ENCODE data around the gene RECQL. TPM values are rescaled to one million over a fixed set of nuclear protein-coding genes. Genes with fewer than 3 reads are reported as not detected.

Gene RECQL
- total RNA-seq, 1 donor from 2014 or later, result 60.6 TPM

DNA sequence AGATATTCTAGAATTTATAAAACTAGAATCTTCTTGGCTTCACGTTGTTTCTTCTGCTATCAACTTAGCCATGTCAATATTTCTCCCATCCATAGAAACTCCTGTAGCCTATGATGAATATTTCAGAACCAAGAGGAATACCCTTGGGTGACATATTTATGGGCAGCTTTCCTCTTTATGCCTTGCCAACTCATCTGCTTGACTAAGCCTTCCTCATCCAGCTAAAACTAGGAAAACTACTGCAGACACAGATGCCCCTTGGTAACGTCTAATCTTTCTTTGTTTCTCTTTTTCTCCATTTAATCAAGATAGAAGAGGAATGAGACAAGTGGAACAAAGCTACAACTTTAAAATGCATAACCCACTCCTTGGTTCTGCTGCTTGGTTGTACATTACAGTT is 6.4 kb upstream of the RECQL start:
- ChIA-PET POLR2A (interaction anchor here (1.2 kb wide), 1 partner anchor 71 kb away, joined by 3 read pairs; the partner anchor contains the start of gene PYROXD1), CTCF (no interaction called here)
- no peak overlapping the region for H3K4me3 Mint-ChIP-seq
- no peaks in the 10 kb centered on the region for H3K27me3 Mint-ChIP-seq
- ATAC-seq (ENCODE audit: low read depth) (no peak), DNase-seq (no peak)
- TF ChIP-seq, protein P1, sequence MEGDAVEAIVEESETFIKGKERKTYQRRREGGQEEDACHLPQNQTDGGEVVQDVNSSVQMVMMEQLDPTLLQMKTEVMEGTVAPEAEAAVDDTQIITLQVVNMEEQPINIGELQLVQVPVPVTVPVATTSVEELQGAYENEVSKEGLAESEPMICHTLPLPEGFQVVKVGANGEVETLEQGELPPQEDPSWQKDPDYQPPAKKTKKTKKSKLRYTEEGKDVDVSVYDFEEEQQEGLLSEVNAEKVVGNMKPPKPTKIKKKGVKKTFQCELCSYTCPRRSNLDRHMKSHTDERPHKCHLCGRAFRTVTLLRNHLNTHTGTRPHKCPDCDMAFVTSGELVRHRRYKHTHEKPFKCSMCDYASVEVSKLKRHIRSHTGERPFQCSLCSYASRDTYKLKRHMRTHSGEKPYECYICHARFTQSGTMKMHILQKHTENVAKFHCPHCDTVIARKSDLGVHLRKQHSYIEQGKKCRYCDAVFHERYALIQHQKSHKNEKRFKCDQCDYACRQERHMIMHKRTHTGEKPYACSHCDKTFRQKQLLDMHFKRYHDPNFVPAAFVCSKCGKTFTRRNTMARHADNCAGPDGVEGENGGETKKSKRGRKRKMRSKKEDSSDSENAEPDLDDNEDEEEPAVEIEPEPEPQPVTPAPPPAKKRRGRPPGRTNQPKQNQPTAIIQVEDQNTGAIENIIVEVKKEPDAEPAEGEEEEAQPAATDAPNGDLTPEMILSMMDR (IDR thresholded peaks at IDR 0.05), result no peak
- H3K27ac Mint-ChIP-seq, result no peak overlapping the region
- H3K9me3 Mint-ChIP-seq, result no peaks in the 10 kb centered on the region
- peaks cover 40% of the 10 kb centered on the region for H3K36me3 Mint-ChIP-seq (ENCODE audit: low read depth)
- H3K4me1 Mint-ChIP-seq, result peaks cover 34% of the 10 kb centered on the region
- intact Hi-C loops (cut with micrococcal nuclease), result no loop called here

DNA sequence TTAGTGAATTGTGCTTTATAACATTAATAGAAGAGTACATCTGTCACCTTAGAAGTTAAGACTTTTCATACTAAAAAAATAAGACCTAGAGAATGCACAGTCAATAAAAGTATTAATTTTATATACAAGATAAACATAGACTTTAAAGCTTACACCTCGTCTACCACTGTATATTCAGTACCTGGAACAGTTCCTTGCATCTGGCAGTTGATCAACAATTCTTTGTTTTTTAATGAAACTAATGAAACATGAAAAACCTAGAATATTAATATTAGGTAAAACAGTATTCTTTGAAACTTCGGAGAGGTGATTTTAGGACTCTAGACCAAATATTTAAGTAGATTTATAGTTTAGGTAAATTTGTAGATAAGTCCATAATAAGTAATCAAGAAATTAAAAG is 4.5 kb upstream of the RECQL start:
- ChIA-PET CTCF (no interaction called here), POLR2A (no interaction called here)
- ATAC-seq (ENCODE audit: low read depth) (no peak), DNase-seq (no peak)
- Mint-ChIP-seq H3K36me3 (ENCODE audit: low read depth) (peaks cover 35% of the 10 kb centered on the region), H3K4me1 (peaks cover 43% of the 10 kb centered on the region), H3K9me3 (no peaks in the 10 kb centered on the region), H3K27me3 (no peaks in the 10 kb centered on the region), H3K4me3 (no peak overlapping the region), H3K27ac (no peak overlapping the region)
- TF ChIP-seq, protein P1 (IDR thresholded peaks at IDR 0.05), result no peak
- intact Hi-C loops (cut with micrococcal nuclease), result no loop called here

DNA sequence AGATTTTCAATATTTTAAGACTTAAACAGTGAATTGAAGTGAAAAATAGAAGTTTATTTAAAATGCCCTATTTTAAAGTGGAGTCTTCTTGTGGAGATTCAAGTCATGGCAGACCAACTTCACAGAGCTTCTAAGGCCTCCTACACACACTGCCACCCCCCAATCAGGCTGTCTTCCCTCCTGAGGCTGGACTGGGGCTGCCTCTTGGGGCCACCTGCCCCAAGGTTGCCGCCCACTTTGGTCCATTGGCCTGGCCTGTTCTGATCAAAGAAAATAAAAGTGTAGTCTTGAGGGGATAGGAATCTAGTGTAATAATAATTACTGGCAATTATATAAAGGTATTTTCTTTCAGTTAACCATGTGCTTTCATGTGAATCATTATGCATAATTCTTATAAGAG is 1.4 kb upstream of the RECQL start:
- POLR2A ChIA-PET, result interaction anchor here (2.7 kb wide), 1 partner anchor 154 kb away, joined by 36 read pairs; the partner anchor contains the start of gene LDHB
- H3K4me3 Mint-ChIP-seq, result no peak overlapping the region
- H3K9me3 Mint-ChIP-seq, result no peaks in the 10 kb centered on the region
- ATAC-seq (ENCODE audit: low read depth) (no peak), DNase-seq (no peak)
- peaks cover 22% of the 10 kb centered on the region for H3K36me3 Mint-ChIP-seq (ENCODE audit: low read depth)
- CTCF ChIA-PET, result no interaction called here
- no peak overlapping the region for H3K27ac Mint-ChIP-seq
- H3K27me3 Mint-ChIP-seq, result no peaks in the 10 kb centered on the region
- peaks cover 41% of the 10 kb centered on the region for H3K4me1 Mint-ChIP-seq
- TF ChIP-seq, protein P1 (IDR thresholded peaks at IDR 0.05), result no peak
- intact Hi-C loops (cut with micrococcal nuclease), result loop anchor here (5.0 kb wide), 1 partner anchor 1124 kb away; the partner anchor contains the start of gene ETNK1

DNA sequence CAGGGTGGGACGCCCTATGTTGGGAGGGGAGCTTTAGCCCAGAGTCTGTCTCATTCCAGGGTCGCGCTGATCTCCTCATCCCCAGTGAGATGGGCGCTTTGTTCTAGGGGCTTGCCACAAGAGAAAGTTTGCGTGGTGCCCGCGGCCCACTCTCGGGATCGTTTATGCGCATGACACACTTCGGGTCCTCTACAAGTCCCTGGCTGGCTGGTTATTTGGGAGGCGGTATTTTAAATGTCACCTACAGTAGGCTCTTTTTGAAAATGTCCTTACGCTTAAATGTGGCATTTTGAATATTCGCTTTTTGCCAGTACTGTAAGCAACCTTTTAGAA is 695 bp upstream of the RECQL start:
- Mint-ChIP-seq H3K27ac (no peak overlapping the region), H3K9me3 (no peaks in the 10 kb centered on the region), H3K27me3 (no peaks in the 10 kb centered on the region), H3K4me1 (peaks cover 41% of the 10 kb centered on the region), H3K4me3 (no peak overlapping the region), H3K36me3 (ENCODE audit: low read depth) (peaks cover 24% of the 10 kb centered on the region)
- ATAC-seq (ENCODE audit: low read depth) (no peak), DNase-seq (no peak)
- TF ChIP-seq, protein P1 (IDR thresholded peaks at IDR 0.05), result no peak
- intact Hi-C loops (cut with micrococcal nuclease), result loop anchor here (5.0 kb wide), 1 partner anchor 1125 kb away; the partner anchor contains the start of gene ETNK1
- ChIA-PET POLR2A (interaction anchor here (1.1 to 2.7 kb wide), 6 partner anchors 26 to 1042 kb away, joined by 4 to 36 read pairs (median 14); partner anchors contain the start of genes C2CD5, LDHB and PYROXD1), CTCF (interaction anchor here (1.1 kb wide), 2 partner anchors 174 to 178 kb away, joined by 3 to 4 read pairs; no protein-coding TSS in a partner anchor)

DNA sequence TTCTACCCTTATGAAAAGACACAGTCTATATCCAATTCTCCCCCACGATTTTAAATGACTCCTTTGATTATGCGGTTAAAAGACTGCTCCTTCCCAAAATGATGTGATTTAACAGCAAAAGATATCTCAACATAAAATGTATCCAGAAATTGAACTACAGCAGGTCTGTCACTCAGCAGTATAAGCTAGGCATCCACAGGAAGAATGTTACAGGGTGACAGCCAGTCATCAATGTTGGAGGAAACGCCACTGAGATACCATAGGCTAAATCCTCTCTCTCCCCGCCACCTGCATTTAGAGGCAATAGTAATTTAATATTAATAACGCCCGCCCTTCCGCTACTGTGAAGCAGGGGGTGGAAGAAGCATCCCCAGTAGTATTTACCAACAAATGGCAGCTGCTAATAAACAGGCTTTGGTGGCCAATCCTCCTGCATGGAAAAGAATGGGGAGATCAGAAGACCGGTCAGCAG is 613 bp downstream of the RECQL start:
- ATAC-seq (ENCODE audit: low read depth) (peak; percentile 1), DNase-seq (no peak)
- POLR2A ChIA-PET, result interaction anchor here (0.9 to 2.7 kb wide), 9 partner anchors 9 to 1043 kb away, joined by 3 to 36 read pairs (median 6); partner anchors contain the start of genes C2CD5, LDHB and PYROXD1
- Mint-ChIP-seq H3K36me3 (ENCODE audit: low read depth) (peaks cover 35% of the 10 kb centered on the region), H3K27ac (no peak overlapping the region), H3K9me3 (no peaks in the 10 kb centered on the region), H3K27me3 (no peaks in the 10 kb centered on the region), H3K4me1 (peaks cover 39% of the 10 kb centered on the region), H3K4me3 (no peak overlapping the region)
- TF ChIP-seq, protein P1 (IDR thresholded peaks at IDR 0.05), result no peak
- CTCF ChIA-PET, result interaction anchor here (1.1 kb wide), 1 partner anchor 176 kb away, joined by 3 read pairs; no protein-coding TSS in a partner anchor
- intact Hi-C loops (cut with micrococcal nuclease), result loop anchor here (1.0 to 5.0 kb wide), 9 partner anchors 8 to 1126 kb away; partner anchors contain the start of genes C2CD5, CMAS, ETNK1 and LDHB
